ENCODE measurements around the gene CTXN1. TPM values are rescaled to one million over a fixed set of nuclear protein-coding genes. Genes with fewer than 3 reads are reported as not detected.
A peak's percentile ranks its signal among the peaks of the same experiment; 100 is the strongest.
"Not testable (repeated sequence)": the region's sequence is repeated elsewhere in the genome, so short reads cannot be mapped to it uniquely, and the experiment has no call there.

The CTXN1 gene
- total RNA-seq, 2 experiments from 2014 or later = 0.43 TPM; not detected in 1

- CTCF ChIA-PET = interaction anchor here (0.5 to 2.5 kb wide), 4 partner anchors 31 to 220 kb away, joined by 3 to 14 read pairs (median 6); partner anchors contain the start of gene TRAPPC5
- H3K36me3 Mint-ChIP-seq (ENCODE audit: low read depth) = peaks cover 7% of the 10 kb centered on the region
- H3K9me3 Mint-ChIP-seq = no peaks in the 10 kb centered on the region
- intact Hi-C loops (cut with micrococcal nuclease) = no loop called here
- H3K27me3 Mint-ChIP-seq (ENCODE audit: low read depth) = peaks cover 4% of the 10 kb centered on the region
- no peak overlapping the region for H3K27ac Mint-ChIP-seq
- H3K4me3 Mint-ChIP-seq = no peak overlapping the region
- no peak for DNase-seq
- peaks cover 11% of the 10 kb centered on the region for H3K4me1 Mint-ChIP-seq (ENCODE audit: low read depth)
Observed at GRCh38 chr19:7900401-7900870, 25.5 kb downstream of the CTXN1 start.

GRCh38 chr19:7899751-7900378 is 26.1 kb downstream of the CTXN1 start:
- Mint-ChIP-seq H3K36me3 (ENCODE audit: low read depth) (peaks cover 4% of the 10 kb centered on the region), H3K27me3 (ENCODE audit: low read depth) (peaks cover 7% of the 10 kb centered on the region), H3K4me1 (ENCODE audit: low read depth) (peaks cover 6% of the 10 kb centered on the region), H3K9me3 (no peaks in the 10 kb centered on the region), H3K27ac (no peak overlapping the region), H3K4me3 (no peak overlapping the region)
- intact Hi-C loops (cut with micrococcal nuclease) = no loop called here
- DNase-seq = no peak
- CTCF ChIA-PET = interaction anchor here (1.0 to 1.9 kb wide), 2 partner anchors 47 to 219 kb away, joined by 3 to 8 read pairs; partner anchors contain the start of gene TRAPPC5

GRCh38 chr19:7898967-7899366 is 27.0 kb downstream of the CTXN1 start:
- CTCF ChIA-PET = no interaction called here
- no peak overlapping the region for H3K27ac Mint-ChIP-seq

GRCh38 chr19:7897292-7897691 is 28.6 kb downstream of the CTXN1 start:
- Mint-ChIP-seq H3K4me3 (no peak overlapping the region), H3K4me1 (ENCODE audit: low read depth) (no peaks in the 10 kb centered on the region), H3K27me3 (ENCODE audit: low read depth) (peaks cover 12% of the 10 kb centered on the region), H3K9me3 (no peaks in the 10 kb centered on the region), H3K27ac (no peak overlapping the region), H3K36me3 (ENCODE audit: low read depth) (no peaks in the 10 kb centered on the region)
- no peak for DNase-seq
- CTCF ChIA-PET = interaction anchor here (0.9 kb wide), 1 partner anchor 28 kb away, joined by 3 read pairs; no protein-coding TSS in a partner anchor
- intact Hi-C loops (cut with micrococcal nuclease) = no loop called here

More at GRCh38 chr19:7898967-7899366, 27.0 kb downstream of the CTXN1 start:
- H3K4me3 Mint-ChIP-seq = no peak overlapping the region
- H3K4me1 Mint-ChIP-seq (ENCODE audit: low read depth) = peaks cover 3% of the 10 kb centered on the region
- H3K36me3 Mint-ChIP-seq (ENCODE audit: low read depth) = peaks cover 2% of the 10 kb centered on the region
- H3K9me3 Mint-ChIP-seq = no peaks in the 10 kb centered on the region
- DNase-seq = no peak
- intact Hi-C loops (cut with micrococcal nuclease) = no loop called here
- peaks cover 10% of the 10 kb centered on the region for H3K27me3 Mint-ChIP-seq (ENCODE audit: low read depth)

GRCh38 chr19:7895565-7895964 is 30.4 kb downstream of the CTXN1 start:
- Mint-ChIP-seq H3K27me3 (ENCODE audit: low read depth) (peaks cover 15% of the 10 kb centered on the region), H3K4me3 (no peak overlapping the region), H3K9me3 (no peaks in the 10 kb centered on the region), H3K36me3 (ENCODE audit: low read depth) (no peaks in the 10 kb centered on the region), H3K4me1 (ENCODE audit: low read depth) (no peaks in the 10 kb centered on the region), H3K27ac (no peak overlapping the region)
- intact Hi-C loops (cut with micrococcal nuclease) = no loop called here
- DNase-seq = no peak
- CTCF ChIA-PET = no interaction called here

GRCh38 chr19:7894612-7895309 is 31.2 kb downstream of the CTXN1 start:
- Mint-ChIP-seq H3K9me3 (no peaks in the 10 kb centered on the region), H3K27ac (no peak overlapping the region), H3K4me3 (no peak overlapping the region), H3K27me3 (ENCODE audit: low read depth) (peaks cover 17% of the 10 kb centered on the region), H3K36me3 (ENCODE audit: low read depth) (no peaks in the 10 kb centered on the region), H3K4me1 (ENCODE audit: low read depth) (no peaks in the 10 kb centered on the region)
- CTCF ChIA-PET = no interaction called here
- no peak for DNase-seq
- intact Hi-C loops (cut with micrococcal nuclease) = no loop called here

- H3K27ac Mint-ChIP-seq; H3K4me3 Mint-ChIP-seq; intact Hi-C loops (cut with micrococcal nuclease); H3K9me3 Mint-ChIP-seq; H3K4me1 Mint-ChIP-seq (ENCODE audit: low read depth); H3K36me3 Mint-ChIP-seq (ENCODE audit: low read depth); DNase-seq: not testable (repeated sequence)
- H3K27me3 Mint-ChIP-seq (ENCODE audit: low read depth) = peaks cover 26% of the 10 kb centered on the region
- CTCF ChIA-PET = interaction anchor here (0.7 kb wide), 1 partner anchor 11 kb away, joined by 3 read pairs; no protein-coding TSS in a partner anchor
Observed at GRCh38 chr19:7893362-7894101, 32.4 kb downstream of the CTXN1 start.

- peaks cover 17% of the 10 kb centered on the region for H3K27me3 Mint-ChIP-seq (ENCODE audit: low read depth)
- intact Hi-C loops (cut with micrococcal nuclease) = no loop called here
Observed at GRCh38 chr19:7888826-7889217, 37.1 kb downstream of the CTXN1 start.

GRCh38 chr19:7888145-7888825 is 37.6 kb downstream of the CTXN1 start, which contains the start of gene LRRC8E:
Gene LRRC8E (plus strand): TSS chr19:7888510. CDS start chr19:7895604, 7,094 bp downstream.
- Mint-ChIP-seq H3K4me3 (no peak within 1 kb of the TSS), H3K27ac (no peak within 1 kb of the TSS), H3K9me3 (no peaks in the 10 kb centered on the region), H3K36me3 (ENCODE audit: low read depth) (no peaks in the 10 kb centered on the region), H3K4me1 (ENCODE audit: low read depth) (no peaks in the 10 kb centered on the region), H3K27me3 (ENCODE audit: low read depth) (peaks cover 16% of the 10 kb centered on the region)
- peak; percentile 50 for DNase-seq
- intact Hi-C loops (cut with micrococcal nuclease) = no loop called here
- CTCF ChIA-PET = interaction anchor here (0.6 to 1.1 kb wide), 2 partner anchors 13 to 32 kb away, joined by 3 read pairs; no protein-coding TSS in a partner anchor

More at GRCh38 chr19:7888826-7889217, 37.1 kb downstream of the CTXN1 start:
- CTCF ChIA-PET = interaction anchor here (0.6 to 1.1 kb wide), 2 partner anchors 13 to 31 kb away, joined by 3 read pairs; no protein-coding TSS in a partner anchor
- H3K4me3 Mint-ChIP-seq = no peak overlapping the region
- H3K9me3 Mint-ChIP-seq = no peaks in the 10 kb centered on the region
- DNase-seq = no peak
- H3K4me1 Mint-ChIP-seq (ENCODE audit: low read depth) = no peaks in the 10 kb centered on the region
- H3K36me3 Mint-ChIP-seq (ENCODE audit: low read depth) = no peaks in the 10 kb centered on the region
- H3K27ac Mint-ChIP-seq = no peak overlapping the region

GRCh38 chr19:7887408-7888144 is 38.4 kb downstream of the CTXN1 start:
- no peak overlapping the region for H3K27ac Mint-ChIP-seq
- no peak overlapping the region for H3K4me3 Mint-ChIP-seq
- H3K9me3 Mint-ChIP-seq = no peaks in the 10 kb centered on the region
- CTCF ChIA-PET = interaction anchor here (1.1 to 2.1 kb wide), 2 partner anchors 12 to 16 kb away, joined by 3 to 5 read pairs; partner anchors contain the start of gene MAP2K7
- peaks cover 16% of the 10 kb centered on the region for H3K27me3 Mint-ChIP-seq (ENCODE audit: low read depth)
- H3K4me1 Mint-ChIP-seq (ENCODE audit: low read depth) = no peaks in the 10 kb centered on the region
- DNase-seq = no peak
- no peaks in the 10 kb centered on the region for H3K36me3 Mint-ChIP-seq (ENCODE audit: low read depth)
- intact Hi-C loops (cut with micrococcal nuclease) = no loop called here

- intact Hi-C loops (cut with micrococcal nuclease) = no loop called here
- no peaks in the 10 kb centered on the region for H3K36me3 Mint-ChIP-seq (ENCODE audit: low read depth)
- no peak overlapping the region for H3K27ac Mint-ChIP-seq
Observed at GRCh38 chr19:7885818-7886217, 40.1 kb downstream of the CTXN1 start.

More at GRCh38 chr19:7885818-7886217, 40.1 kb downstream of the CTXN1 start:
- CTCF ChIA-PET = interaction anchor here (2.1 kb wide), 1 partner anchor 18 kb away, joined by 5 read pairs; the partner anchor contains the start of gene MAP2K7
- DNase-seq = no peak
- H3K27me3 Mint-ChIP-seq (ENCODE audit: low read depth) = peaks cover 13% of the 10 kb centered on the region
- no peaks in the 10 kb centered on the region for H3K9me3 Mint-ChIP-seq
- H3K4me1 Mint-ChIP-seq (ENCODE audit: low read depth) = no peaks in the 10 kb centered on the region
- H3K4me3 Mint-ChIP-seq = no peak overlapping the region

Data from activated naive CD4-positive, alpha-beta T cell treated with anti-CD3 and anti-CD28 coated beads for 36 hours (primary cell).